Iris pigment epithelial cell (primary cell): Measurements from ENCODE around the gene ADAM11.
"Not testable (repeated sequence)": the region's sequence is repeated elsewhere in the genome, so short reads cannot be mapped to it uniquely, and the experiment has no call there.

ENCODE experiments used
- DNase-seq: peaks from one replicate; pipeline ENCODE4 v3.0.0-alpha.2; 2011; ENCODE audit warnings: low read depth

Gene ADAM11, protein sequence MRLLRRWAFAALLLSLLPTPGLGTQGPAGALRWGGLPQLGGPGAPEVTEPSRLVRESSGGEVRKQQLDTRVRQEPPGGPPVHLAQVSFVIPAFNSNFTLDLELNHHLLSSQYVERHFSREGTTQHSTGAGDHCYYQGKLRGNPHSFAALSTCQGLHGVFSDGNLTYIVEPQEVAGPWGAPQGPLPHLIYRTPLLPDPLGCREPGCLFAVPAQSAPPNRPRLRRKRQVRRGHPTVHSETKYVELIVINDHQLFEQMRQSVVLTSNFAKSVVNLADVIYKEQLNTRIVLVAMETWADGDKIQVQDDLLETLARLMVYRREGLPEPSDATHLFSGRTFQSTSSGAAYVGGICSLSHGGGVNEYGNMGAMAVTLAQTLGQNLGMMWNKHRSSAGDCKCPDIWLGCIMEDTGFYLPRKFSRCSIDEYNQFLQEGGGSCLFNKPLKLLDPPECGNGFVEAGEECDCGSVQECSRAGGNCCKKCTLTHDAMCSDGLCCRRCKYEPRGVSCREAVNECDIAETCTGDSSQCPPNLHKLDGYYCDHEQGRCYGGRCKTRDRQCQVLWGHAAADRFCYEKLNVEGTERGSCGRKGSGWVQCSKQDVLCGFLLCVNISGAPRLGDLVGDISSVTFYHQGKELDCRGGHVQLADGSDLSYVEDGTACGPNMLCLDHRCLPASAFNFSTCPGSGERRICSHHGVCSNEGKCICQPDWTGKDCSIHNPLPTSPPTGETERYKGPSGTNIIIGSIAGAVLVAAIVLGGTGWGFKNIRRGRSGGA

DNA sequence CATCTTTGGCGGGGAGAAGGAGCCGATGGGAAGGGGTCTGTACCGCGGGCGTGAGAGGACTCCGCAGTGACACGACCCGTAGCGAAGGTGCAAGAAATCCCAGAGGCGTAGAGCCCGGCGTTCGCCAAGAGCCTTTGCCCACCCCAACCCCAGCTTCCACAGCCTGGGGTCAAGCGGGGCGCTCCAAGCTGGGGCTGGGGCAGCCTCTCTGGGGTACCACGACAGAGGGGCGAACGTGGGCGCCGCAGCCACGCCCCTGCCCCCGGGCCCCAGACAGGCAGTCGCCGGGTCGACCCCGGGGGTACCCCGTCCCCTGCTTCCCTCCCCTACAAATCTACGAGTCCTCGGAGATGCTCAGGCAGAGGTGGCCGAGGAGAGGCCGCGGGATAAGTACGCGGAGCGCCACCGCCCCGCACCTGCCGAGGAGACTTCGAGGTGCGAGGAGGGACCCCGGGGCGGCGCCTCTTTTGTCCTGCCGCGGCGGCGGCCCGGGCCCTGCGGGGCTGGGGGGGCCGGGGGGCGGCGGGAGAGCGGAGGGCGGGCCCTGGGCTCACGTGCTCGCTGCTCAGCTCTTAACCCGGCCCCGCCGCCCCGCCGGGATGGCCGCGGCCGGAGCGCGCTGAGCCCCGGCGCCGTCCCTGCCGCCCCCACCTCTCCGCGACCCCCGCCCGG lies at the start of gene ADAM11:
ADAM11 (plus strand) TSS at position 575 of the 672 bp plus-strand sequence. CDS start 212 bp downstream, outside the sequence.
- no peak for DNase-seq

DNA sequence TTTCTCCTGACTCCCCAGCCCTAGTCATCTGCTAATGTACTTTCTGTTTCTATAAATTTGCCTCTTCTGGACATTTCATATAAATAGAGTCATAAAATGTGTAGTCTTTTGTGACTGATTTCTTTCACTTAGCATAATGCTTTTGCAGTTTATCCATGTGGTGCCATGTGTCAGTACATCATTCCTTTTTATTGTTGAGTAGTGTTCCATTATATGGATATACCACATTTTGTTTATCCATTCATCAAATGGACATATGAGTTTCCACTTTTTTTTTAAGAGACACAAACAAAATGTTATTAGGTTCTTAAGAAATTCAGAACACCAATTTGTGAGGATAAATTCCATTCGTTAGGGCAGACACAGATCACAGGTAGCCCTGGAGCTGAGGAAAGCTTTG lies 39.3 kb upstream of the ADAM11 start:
- DNase-seq, result no peak

DNA sequence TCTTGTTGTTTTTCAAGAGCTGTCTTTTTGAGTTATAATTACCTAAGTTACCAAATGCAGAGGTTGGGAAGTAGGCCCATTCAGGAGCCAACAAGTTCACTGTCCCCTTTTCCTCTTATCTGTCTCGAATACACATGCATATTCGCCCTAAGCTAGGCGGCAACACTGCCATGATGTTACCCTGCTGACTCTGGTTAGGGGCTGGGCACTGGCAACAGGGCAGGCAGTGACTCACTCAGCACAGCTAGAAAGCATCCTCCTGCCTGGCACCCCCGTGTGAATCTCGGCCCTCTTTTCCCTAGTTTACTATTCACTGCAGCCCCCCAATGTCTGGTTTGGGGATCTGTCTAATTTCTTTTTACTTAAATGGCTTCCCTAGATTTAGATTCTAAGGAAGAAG lies 36.5 kb upstream of the ADAM11 start:
- no peak for DNase-seq

DNA sequence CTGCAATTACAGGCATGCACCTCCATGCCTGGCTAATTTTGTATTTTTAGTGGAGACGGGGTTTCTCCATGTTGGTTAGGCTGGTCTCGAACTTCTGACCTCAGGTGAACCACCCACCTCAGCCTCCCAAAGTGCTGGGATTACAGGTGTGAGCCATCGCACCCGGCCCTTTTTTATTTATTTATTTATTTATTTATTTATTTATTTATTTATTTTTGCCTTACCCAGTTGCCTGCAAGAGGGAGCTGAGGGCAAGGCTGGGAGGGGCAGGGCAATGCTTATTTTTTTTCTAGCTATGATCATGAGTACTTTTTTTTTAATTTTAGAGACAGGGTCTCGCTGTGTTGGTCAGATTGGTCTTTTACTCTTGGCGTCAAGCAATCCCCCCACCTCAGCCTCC lies 32.7 kb upstream of the ADAM11 start:
- not testable (repeated sequence) for DNase-seq

DNA sequence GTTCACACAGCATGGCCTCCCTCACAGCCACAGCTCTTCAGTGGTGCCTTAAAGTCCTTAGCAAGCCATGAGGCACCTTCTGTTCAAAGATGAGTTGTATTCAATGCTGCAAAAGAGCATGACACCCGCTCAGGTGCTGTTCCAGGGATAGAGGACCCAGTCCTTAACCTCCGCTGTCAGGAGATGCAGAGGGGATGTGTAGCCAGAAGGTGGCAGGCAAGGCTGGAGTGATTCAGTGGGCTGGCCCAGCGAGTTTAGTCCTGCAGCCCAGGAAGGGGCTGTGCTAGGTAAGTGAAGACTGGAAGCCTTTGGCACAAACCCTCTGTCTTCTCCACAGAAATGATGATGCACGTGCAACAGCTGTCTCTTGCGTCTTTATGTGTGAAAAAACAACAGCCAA lies 25.0 kb upstream of the ADAM11 start:
- peak; percentile 16 for DNase-seq

DNA sequence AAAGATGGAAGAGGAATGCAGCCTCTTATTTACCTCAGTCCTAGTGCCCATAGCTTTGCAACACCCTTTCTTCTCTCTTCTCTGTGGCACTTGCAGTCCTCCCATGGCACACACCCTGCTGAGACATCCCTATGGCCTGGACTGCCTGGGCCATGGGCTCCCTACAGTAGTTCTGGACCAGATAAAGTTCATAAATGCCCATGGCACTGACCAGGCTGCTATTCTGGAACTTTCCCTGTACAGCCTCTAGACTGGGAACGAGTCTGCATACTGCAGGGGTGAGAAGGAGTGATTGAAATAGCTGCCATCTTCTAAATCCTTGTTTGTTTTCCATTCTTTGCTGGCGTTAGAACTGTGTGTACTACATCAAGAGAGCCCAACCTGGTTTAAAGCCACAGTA lies 24.5 kb upstream of the ADAM11 start:
- no peak for DNase-seq

DNA sequence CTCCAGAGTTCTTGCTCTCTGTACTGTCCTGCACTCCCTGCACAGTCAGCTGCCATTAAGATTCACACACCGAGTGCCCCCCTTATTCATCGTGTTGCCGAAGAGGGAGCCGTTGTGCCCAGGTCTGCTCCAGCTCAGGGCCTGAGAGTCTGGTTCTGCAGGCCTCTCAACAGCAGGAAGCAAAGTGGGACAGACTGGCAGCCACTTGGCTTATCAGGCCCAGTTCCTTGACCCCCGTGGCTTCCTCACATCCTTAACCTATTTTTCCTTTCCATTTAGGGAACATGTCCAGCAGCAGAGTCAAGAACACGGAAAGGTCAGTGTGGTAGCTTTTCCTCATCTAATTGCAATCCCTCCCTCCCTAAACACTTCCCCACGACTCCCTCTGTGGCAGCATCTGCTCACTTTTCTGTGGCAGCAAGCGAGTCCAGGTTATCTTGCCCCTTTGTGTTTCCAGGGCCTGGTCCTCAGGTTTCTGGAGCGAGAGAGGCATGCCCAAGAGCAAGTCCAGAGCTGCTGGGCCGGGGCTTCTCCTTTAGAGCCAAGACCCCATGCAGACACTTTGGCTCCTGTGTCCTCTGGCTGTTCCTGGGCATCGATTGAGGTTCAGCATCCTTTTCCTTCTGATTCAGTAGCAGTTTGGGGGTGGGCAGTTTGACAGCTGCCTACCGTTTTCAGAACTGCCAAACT lies 22.1 kb upstream of the ADAM11 start:
- DNase-seq, result no peak

DNA sequence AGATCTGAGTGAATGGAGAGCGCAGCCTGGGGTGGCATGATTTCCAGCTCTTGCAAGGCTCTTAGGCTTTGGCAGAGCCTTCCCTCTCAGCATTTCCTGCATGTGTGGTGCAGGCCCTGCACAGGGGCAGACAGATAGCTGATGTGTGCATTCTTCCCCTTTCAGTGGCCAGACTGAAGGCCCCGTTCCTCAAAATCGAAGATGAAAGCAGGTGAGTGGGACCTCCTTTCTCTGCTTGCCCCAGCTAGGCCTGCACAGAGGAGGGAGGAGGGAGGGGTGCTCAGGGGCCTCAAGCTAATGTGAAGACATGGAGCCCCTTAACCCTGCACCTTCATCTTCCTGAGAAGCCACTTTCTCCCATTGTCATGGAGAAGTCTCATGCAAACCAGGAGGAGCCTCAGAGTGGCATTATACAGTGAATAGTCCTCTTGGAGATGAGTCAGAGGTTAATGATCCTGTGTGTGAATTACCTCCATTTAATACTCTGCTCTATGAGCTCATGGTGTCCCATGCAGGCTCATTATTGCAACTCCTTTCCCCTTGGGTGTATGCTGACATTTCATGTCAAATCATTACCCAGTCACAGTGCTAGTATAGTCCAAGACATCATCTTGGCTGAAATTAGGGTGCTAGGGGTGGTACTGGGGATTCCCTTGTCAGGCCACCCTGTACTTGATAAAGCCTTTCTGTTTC lies 20.4 kb upstream of the ADAM11 start:
- DNase-seq, result peak; percentile 25

DNA sequence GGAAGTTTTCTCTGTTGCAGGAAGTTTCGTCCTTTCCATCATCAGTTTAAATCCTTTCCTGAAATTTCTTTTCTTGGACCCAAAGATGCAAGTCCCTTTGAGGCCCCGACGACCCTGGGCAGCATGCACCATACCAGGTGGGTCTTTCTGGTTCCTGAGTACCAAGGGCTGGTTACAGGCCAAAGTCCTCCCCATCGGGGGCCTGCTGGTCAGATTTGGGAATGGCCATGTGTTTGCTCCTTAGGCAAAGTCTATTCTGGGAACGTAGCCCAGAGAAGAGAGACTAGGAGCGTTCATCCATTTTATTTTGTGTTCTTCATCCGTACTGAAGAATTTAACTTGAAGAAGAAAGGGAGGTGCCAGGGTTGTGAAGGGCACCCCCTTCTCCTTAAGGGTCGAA lies 17.5 kb upstream of the ADAM11 start:
- no peak for DNase-seq

DNA sequence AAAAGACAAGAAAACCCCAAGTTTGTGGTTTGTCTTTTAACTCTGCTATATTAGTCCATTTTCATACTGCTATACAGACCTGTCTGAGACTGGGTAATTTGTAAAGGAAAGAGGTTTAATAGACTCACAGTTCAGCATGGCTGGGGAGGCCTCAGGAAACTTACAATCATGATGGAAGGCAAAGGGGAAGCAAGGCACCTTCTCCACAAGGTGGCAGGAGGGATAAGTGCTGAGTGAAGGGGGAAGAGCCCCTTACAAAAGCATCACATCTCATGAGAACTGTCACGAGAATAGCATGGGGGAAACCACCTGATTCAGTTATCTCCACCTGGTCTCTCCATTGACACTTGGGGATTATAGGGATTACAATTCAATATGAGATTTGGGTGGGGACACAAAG lies 13.5 kb upstream of the ADAM11 start:
- no peak for DNase-seq

DNA sequence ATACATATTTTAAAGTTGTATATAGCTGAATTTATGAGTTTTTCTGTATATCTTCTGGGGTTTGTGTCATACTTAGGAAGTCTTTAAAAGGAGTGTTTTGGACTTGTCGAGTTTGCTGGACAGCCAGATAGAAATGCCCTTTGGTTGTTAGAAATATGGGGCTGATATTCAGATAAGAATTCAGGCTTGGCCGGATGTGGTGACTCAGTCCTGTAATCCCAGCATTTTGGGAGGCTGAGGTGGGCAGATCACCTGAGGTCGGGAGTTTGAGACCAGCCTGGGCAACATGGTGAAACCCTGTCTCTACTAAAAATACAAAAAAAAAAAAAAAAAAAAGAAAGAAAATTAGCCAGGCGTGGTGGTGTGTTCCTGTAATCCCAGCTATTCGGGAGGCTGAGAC lies 13.1 kb upstream of the ADAM11 start:
- DNase-seq, result not testable (repeated sequence)

DNA sequence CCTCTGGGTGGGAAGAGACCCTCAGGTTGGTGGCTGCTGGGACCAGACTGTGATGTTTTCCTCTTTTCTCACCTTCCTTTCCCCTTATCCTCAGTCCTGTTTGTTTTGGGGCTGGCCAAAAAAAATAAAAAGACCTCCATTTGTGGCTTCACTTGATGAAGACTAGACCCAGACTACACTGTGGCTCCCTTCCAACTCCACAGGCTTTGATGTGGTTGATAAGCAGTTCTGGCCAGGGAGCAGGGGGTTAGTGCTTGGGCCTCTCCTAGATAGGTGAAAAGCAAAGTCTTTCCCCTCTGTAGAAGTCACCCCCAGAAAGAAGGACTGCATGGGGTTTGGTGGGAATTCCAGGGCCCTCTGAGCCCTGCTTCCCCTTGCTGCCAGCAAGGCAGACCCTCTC lies 11.2 kb upstream of the ADAM11 start:
- DNase-seq, result no peak

DNA sequence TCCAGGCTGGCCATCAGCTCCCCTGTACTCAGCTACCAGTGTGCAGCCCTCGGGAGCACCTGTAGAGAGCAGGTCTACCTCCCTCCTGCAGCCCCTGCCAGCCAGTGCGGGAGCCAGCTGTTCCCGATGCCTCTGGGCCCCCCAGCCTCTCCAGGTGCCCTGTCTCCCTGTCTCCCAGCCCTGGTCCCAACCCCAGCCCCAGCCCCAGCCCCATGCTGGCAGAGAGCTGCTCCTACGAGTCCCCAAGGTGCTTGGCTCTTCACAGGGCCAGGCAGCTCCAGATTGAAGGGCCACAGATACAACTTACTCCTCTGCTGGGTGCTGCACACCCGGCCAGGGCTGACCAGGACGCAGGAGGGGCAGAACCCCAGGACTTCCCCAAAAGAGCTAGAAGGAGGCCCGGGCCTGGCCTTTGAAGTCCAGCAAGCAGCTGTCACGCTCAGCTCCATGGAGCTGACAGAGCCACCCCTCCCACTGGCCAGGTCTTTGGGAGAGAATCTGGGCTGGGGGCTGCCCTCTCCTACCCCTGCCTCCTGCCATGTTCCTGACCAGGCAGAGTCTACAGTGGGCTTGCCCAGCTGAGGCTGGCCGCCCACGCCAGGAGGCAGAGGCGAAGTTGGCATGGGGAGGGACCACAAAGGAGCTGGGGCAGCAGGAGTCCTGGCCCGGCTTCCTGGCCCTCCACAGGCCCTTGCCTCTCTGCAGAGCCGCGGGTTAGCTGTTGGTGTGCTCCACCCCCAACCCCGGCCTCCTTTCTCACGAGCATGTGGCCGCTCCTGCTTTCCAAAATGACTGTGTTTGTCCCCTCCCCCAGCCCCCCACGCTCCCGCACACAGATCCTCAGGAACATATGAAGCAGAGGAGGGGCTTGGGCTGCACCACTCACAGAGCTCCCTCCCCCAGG lies 9.5 kb upstream of the ADAM11 start:
- DNase-seq, result no peak

DNA sequence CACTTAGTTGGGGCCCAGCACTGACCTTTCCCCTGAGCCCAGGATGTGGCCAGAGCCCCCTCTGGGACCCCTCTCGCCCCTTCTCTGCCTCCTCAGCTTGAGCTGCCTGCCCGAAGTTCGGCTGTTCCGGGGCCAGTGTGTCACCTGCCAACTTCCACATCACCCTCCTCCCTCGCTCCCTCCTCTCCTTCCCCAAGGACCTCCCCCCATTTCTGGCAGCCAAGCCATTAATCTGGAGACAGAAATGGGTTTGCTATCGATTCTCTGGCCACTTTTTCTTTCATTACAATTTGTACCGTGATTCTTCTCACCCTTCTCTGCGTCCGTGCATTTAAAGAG lies 8.8 kb upstream of the ADAM11 start:
- DNase-seq, result no peak

DNA sequence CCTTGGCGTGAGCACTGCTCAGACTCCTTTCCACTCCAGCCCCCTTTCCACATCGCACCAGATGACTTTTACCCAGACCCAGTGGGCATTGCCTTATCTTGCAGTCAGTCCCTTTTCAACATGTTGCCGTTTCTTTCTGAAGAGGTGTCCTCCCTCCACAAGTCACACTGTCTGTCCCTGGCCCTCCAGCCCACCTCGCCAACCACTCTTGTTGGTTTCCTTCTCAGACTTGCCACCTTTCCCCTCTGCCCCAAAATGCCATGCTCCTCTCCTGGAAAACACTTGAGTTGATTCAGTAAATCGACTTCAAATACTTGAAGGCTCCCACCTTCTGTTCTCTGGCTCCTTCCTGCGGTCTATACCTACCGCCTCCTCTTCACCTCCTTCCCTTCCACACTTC lies 7.5 kb upstream of the ADAM11 start:
- DNase-seq, result no peak

DNA sequence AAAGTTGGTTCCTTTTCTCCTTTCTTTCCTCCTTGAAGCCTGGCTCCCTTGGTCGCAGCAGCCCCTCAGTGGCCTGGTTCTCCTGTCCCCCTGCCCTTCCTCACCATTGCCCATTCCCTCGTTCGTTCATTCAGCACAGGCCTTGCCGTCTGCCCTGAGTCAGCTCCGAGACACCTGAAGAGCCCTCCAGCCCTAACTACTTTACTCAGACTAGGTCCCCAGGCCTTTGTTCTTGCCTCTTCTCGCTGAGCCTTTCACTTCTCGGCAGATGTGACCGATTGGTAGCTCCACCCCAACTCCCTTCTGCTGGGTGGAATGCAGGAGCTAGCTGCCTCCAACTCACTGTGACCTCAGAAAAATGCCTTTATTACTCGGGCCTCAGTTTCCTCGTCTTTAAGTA lies 7.0 kb upstream of the ADAM11 start:
- DNase-seq, result no peak

DNA sequence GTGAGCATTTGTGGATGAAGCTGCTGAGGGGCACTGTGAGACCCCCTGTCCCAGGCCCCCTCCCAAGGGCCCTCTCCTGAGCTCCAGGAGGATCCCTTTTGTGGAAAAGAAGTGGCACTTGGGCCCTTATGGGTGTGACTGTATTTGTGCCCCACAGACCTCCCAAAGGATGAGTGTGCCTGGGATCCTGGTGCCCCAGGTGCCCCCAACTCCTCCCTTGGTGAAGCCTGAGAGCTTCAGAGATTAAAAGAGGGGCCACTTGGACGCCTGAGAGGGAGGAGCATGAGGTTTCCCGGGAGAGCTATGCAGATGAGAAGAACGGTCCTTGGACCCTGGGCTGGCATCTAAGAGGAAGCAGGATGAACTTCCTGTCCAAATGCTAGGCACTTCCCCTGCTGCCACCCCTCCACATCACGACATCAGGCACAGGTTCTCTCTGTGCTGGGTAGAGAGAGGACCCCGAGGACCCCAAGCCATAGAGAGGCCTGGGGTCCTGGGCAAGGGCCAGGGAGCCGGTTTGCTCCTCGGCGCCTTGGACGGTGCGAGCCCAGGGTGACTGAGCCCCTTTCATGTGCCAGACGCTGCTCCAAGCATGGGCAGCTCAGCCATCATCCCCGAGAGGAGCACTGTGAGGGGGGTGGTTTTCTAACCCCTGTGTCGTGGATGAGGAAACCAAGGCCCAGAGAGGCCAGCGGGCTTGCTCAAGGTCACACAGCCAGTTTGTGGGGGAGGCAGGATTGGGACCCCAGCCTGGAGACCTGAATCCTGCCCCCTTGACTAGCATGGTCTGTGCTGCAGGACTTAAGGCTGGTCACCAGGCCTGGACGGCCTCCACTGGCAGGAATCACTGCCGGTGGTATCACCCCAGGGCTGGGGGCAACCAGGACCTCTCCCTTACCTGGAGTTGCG lies 5.6 kb upstream of the ADAM11 start:
- DNase-seq, result no peak

DNA sequence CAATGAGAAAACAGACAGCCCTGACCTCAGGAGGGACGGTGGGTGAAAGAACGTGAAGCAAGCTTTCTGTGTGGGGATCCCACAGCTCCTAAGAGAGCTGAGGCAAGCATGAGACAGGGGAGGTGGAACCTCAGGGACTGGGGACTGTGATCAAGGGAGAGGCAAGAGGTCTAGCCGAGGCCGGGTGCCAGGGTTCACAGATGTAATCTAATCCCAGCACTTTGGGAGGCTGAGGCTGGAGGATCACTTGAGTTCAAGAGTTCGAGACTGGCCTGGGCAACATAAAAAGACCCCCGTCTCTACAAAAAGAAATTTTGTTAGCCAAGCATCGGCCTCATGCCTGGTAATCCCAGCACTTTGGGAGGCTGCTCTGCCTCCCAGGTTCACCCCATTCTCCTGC lies 4.5 kb upstream of the ADAM11 start:
- no peak for DNase-seq

DNA sequence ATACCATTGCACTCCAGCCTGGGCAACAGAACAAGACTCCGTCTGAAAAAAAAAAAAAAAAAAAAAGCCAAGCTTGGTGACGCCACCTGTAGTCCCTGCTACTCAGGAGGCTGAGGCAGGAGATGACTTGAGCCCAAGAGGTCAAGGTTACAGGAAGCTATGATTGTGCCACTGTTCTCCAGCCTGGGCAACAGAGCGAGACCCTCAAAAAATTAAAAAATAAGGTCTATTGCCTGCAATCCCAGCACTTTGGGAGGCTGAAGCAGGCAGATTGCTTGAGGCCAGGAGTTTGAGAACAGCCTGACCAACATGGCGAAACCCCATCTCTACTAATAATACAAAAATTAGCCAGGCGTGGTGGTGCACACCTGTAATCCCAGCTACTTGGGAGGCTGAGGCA lies 3.6 kb upstream of the ADAM11 start:
- DNase-seq, result not testable (repeated sequence)
